Caco-2 (cell line): ENCODE data around the gene RAD51B. TPM values are rescaled to one million over a fixed set of nuclear protein-coding genes. Genes with fewer than 3 reads are reported as not detected.

Experiments
- BruUV-seq: library from RNA; stranded (reverse); fragments of 400-500 nt; replicated peaks from 2 replicates; lab custom pipeline; 2021; lab: Mats Ljungman, UMichigan
- CTCF ChIA-PET: fragments of 300-600 bp; sonication (Branson Sonifier 250); formaldehyde crosslinking; loops from one replicate; lab custom pipeline; 2022; ENCODE audit warnings: antibody characterized with exemption; lab: Charles Lee
- POLR2A ChIA-PET: fragments of 300-600 bp; sonication (Branson Sonifier 250); formaldehyde crosslinking; loops from one replicate; lab custom pipeline; 2022; ENCODE audit warnings: antibody characterized with exemption; lab: Charles Lee
- DNase-seq, 2 experiments: peaks; one replicate each; pipeline versions ENCODE4 v3.0.0 to v3.0.0-alpha.2; 2020 to 2022
- H3K27me3 ChIP-seq: replicated peaks from 2 replicates; pipeline ENCODE4 v1.6.0; 2011; ENCODE audit warnings: low read length; ENCODE audit not compliant: control insufficient read depth, insufficient read depth
- H3K36me3 ChIP-seq: 2 replicates; pipeline ENCODE4 v1.5.1; 2011; ENCODE audit warnings: low read length; ENCODE audit not compliant: control insufficient read depth, insufficient read depth
- H3K4me1 ChIP-seq: fragments of 250-450 bp; sonication (Bioruptor Pico); 2 replicates; pipeline ENCODE4 v1.5.1; 2020; ENCODE audit warnings: mild to moderate bottlenecking
- H3K4me3 ChIP-seq: 2 replicates; pipeline ENCODE4 v1.5.1; 2011; ENCODE audit warnings: low read depth, mild to moderate bottlenecking, control low read depth, low read length
- H3K9me3 ChIP-seq: fragments of 250-450 bp; sonication (Bioruptor Pico); 2 replicates; pipeline ENCODE4 v1.5.1; 2020; ENCODE audit warnings: mild to moderate bottlenecking, moderate library complexity
- H3K27ac Mint-ChIP-seq: one replicate; pipeline ENCODE4 v1.8.0; 2022; ENCODE audit warnings: mixed read lengths; ENCODE audit not compliant: unreplicated experiment
- H3K27me3 Mint-ChIP-seq: one replicate; pipeline ENCODE4 v1.8.0; 2022; ENCODE audit warnings: mixed read lengths; ENCODE audit not compliant: insufficient read depth, unreplicated experiment
- H3K36me3 Mint-ChIP-seq: one replicate; pipeline ENCODE4 v1.8.0; 2022; ENCODE audit warnings: mild to moderate bottlenecking, mixed read lengths; ENCODE audit not compliant: insufficient read depth, unreplicated experiment
- H3K4me1 Mint-ChIP-seq: one replicate; pipeline ENCODE4 v1.8.0; 2022; ENCODE audit warnings: low read depth, mixed read lengths; ENCODE audit not compliant: unreplicated experiment
- H3K4me3 Mint-ChIP-seq: one replicate; pipeline ENCODE4 v1.8.0; 2022; ENCODE audit warnings: mild to moderate bottlenecking, moderate library complexity, mixed read lengths; ENCODE audit not compliant: unreplicated experiment
- H3K9me3 Mint-ChIP-seq: one replicate; pipeline ENCODE4 v1.8.0; 2022; ENCODE audit warnings: mixed read lengths; ENCODE audit not compliant: unreplicated experiment
- CTCF ChIP-seq, 2 experiments: fragments of 200-600 bp in 1 of 2; IDR thresholded peaks; 1 replicate in 1 of 2; 2 replicates in 1 of 2; pipeline versions ENCODE4 v1.5.1 to v1.8.0; 2011 to 2022; ENCODE audit warnings: antibody characterized with exemption in 1 of 2, control low read depth in 1 of 2, inconsistent platforms in 1 of 2, low read depth in 1 of 2, low read length in 1 of 2, mild to moderate bottlenecking in 1 of 2, moderate library complexity in 1 of 2; ENCODE audit not compliant: insufficient read depth in 1 of 2, severe bottlenecking in 1 of 2, unreplicated experiment in 1 of 2
- intact Hi-C: fragments of 100-400 bp; cut with micrococcal nuclease; formaldehyde crosslinking; loops from one replicate; pipeline ENCODE4 v1.10.0; 2022; ENCODE audit not compliant: unreplicated experiment
- total RNA-seq: library from RNA; stranded (reverse); gene quantifications from 2 replicates; pipeline ENCODE4 v1.2.3, GENCODE V29; 2022

Gene RAD51B
- total RNA-seq, 1 experiment from 2014 or later = 16.7 TPM

- Mint-ChIP-seq H3K27ac (no peak overlapping the region), H3K9me3 (no peaks in the 10 kb centered on the region), H3K4me3 (no peak overlapping the region), H3K4me1 (no peaks in the 10 kb centered on the region), H3K36me3 (no peaks in the 10 kb centered on the region), H3K27me3 (no peaks in the 10 kb centered on the region)
- H3K36me3 ChIP-seq = no peaks in the 10 kb centered on the region
- no peaks in the 10 kb centered on the region for H3K27me3 ChIP-seq
- BruUV-seq = no TSS peak
- TF ChIP-seq CTCF (IDR thresholded peaks at IDR 0.05; ENCODE audit: insufficient read depth in 1 of 2, low read depth in 1 of 2, low read length in 1 of 2, severe bottlenecking in 1 of 2, unreplicated experiment in 1 of 2) = no peak
- no peak for DNase-seq
- ChIA-PET CTCF (no interaction called here), POLR2A (no interaction called here)
- H3K4me1 ChIP-seq = no peaks in the 10 kb centered on the region
- intact Hi-C loops = no loop called here
- no peak overlapping the region for H3K4me3 ChIP-seq
- H3K9me3 ChIP-seq = no peaks in the 10 kb centered on the region
Observed at GRCh38 chr14:67875175-67876006, 55.8 kb downstream of the RAD51B start.

GRCh38 chr14:67879026-67879425 is 59.4 kb downstream of the RAD51B start:
- H3K4me1 ChIP-seq = no peaks in the 10 kb centered on the region
- no peak for TF ChIP-seq CTCF (IDR thresholded peaks at IDR 0.05; ENCODE audit: insufficient read depth in 1 of 2, low read depth in 1 of 2, low read length in 1 of 2, severe bottlenecking in 1 of 2, unreplicated experiment in 1 of 2)
- DNase-seq = no peak
- Mint-ChIP-seq H3K36me3 (no peaks in the 10 kb centered on the region), H3K27ac (no peak overlapping the region), H3K9me3 (no peaks in the 10 kb centered on the region), H3K4me1 (no peaks in the 10 kb centered on the region), H3K4me3 (no peak overlapping the region), H3K27me3 (no peaks in the 10 kb centered on the region)
- no TSS peak for BruUV-seq
- CTCF ChIA-PET = no interaction called here
- POLR2A ChIA-PET = no interaction called here
- H3K4me3 ChIP-seq = no peak overlapping the region
- intact Hi-C loops = no loop called here
- H3K27me3 ChIP-seq = no peaks in the 10 kb centered on the region
- no peaks in the 10 kb centered on the region for H3K36me3 ChIP-seq
- no peaks in the 10 kb centered on the region for H3K9me3 ChIP-seq

GRCh38 chr14:67881225-67881624 is 61.6 kb downstream of the RAD51B start:
- Mint-ChIP-seq H3K27ac (no peak overlapping the region), H3K4me1 (no peaks in the 10 kb centered on the region), H3K9me3 (no peaks in the 10 kb centered on the region), H3K4me3 (no peak overlapping the region), H3K27me3 (no peaks in the 10 kb centered on the region), H3K36me3 (no peaks in the 10 kb centered on the region)
- Histone ChIP-seq H3K9me3 (no peaks in the 10 kb centered on the region), H3K36me3 (no peaks in the 10 kb centered on the region), H3K4me3 (no peak overlapping the region), H3K27me3 (no peaks in the 10 kb centered on the region), H3K4me1 (no peaks in the 10 kb centered on the region)
- POLR2A ChIA-PET = no interaction called here
- BruUV-seq = no TSS peak
- DNase-seq = no peak
- intact Hi-C loops = no loop called here
- no peak for TF ChIP-seq CTCF (IDR thresholded peaks at IDR 0.05; ENCODE audit: insufficient read depth in 1 of 2, low read depth in 1 of 2, low read length in 1 of 2, severe bottlenecking in 1 of 2, unreplicated experiment in 1 of 2)
- CTCF ChIA-PET = no interaction called here
